HG02798 (cell line): Measurements from ENCODE around the gene RER1.
"Not testable (repeated sequence)": the region's sequence is repeated elsewhere in the genome, so short reads cannot be mapped to it uniquely, and the experiment has no call there.

Source experiments
- ATAC-seq: cut with Tn5 transposase; IDR thresholded peaks from one replicate; pipeline ENCODE4 v1.9.1; 2021; ENCODE audit warnings: mild to moderate bottlenecking; ENCODE audit not compliant: unreplicated experiment, poor library complexity

RER1 gene

GRCh38 chr1:2438038-2438437 is 46.4 kb downstream of the RER1 start:
- no peak for ATAC-seq

GRCh38 chr1:2438641-2439040 is 47.0 kb downstream of the RER1 start:
- ATAC-seq: no peak

- no peak for ATAC-seq
Observed at GRCh38 chr1:2439369-2439768, 47.7 kb downstream of the RER1 start.

GRCh38 chr1:2440346-2440745 is 48.7 kb downstream of the RER1 start:
- ATAC-seq: not testable (repeated sequence)

GRCh38 chr1:2441746-2442145 is 50.1 kb downstream of the RER1 start:
- no peak for ATAC-seq

- ATAC-seq: no peak
Observed at GRCh38 chr1:2442661-2443060, 51.0 kb downstream of the RER1 start.

- no peak for ATAC-seq
Observed at GRCh38 chr1:2443277-2444137, 51.9 kb downstream of the RER1 start.

GRCh38 chr1:2444138-2444591 is 52.5 kb downstream of the RER1 start:
- no peak for ATAC-seq

- no peak for ATAC-seq
Observed at GRCh38 chr1:2445162-2445822, 53.7 kb downstream of the RER1 start.

- ATAC-seq: no peak
Observed at GRCh38 chr1:2445823-2446215, 54.2 kb downstream of the RER1 start.

- no peak for ATAC-seq
Observed at GRCh38 chr1:2446394-2446793, 54.8 kb downstream of the RER1 start.

- no peak for ATAC-seq
Observed at GRCh38 chr1:2446861-2447260, 55.2 kb downstream of the RER1 start.

- no peak for ATAC-seq
Observed at GRCh38 chr1:2447276-2448097, 55.8 kb downstream of the RER1 start.

- no peak for ATAC-seq
Observed at GRCh38 chr1:2448098-2448445, 56.4 kb downstream of the RER1 start.

GRCh38 chr1:2449636-2450454 is 58.2 kb downstream of the RER1 start:
- ATAC-seq: no peak

GRCh38 chr1:2451741-2452140 is 60.1 kb downstream of the RER1 start:
- no peak for ATAC-seq

GRCh38 chr1:2452201-2452931 is 60.7 kb downstream of the RER1 start:
- no peak for ATAC-seq

GRCh38 chr1:2452932-2453315 is 61.3 kb downstream of the RER1 start:
- ATAC-seq: no peak

GRCh38 chr1:2454227-2454626 is 62.6 kb downstream of the RER1 start:
- no peak for ATAC-seq
